ENCODE measurements around the gene CFAP65.

GRCh38 chr2:218960309-218961165 is 80.8 kb downstream of the CFAP65 start:
- TF ChIP-seq, protein P1, sequence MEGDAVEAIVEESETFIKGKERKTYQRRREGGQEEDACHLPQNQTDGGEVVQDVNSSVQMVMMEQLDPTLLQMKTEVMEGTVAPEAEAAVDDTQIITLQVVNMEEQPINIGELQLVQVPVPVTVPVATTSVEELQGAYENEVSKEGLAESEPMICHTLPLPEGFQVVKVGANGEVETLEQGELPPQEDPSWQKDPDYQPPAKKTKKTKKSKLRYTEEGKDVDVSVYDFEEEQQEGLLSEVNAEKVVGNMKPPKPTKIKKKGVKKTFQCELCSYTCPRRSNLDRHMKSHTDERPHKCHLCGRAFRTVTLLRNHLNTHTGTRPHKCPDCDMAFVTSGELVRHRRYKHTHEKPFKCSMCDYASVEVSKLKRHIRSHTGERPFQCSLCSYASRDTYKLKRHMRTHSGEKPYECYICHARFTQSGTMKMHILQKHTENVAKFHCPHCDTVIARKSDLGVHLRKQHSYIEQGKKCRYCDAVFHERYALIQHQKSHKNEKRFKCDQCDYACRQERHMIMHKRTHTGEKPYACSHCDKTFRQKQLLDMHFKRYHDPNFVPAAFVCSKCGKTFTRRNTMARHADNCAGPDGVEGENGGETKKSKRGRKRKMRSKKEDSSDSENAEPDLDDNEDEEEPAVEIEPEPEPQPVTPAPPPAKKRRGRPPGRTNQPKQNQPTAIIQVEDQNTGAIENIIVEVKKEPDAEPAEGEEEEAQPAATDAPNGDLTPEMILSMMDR (conservative IDR thresholded peaks at IDR 0.05; ENCODE audit: low read depth, low read length) = no peak
- no peak for TF ChIP-seq POLR2A (IDR thresholded peaks at IDR 0.05; ENCODE audit: low read depth, low read length)
- no peak for TF ChIP-seq CHD1 (IDR thresholded peaks at IDR 0.05; ENCODE audit: low read depth, low read length)
- TF ChIP-seq RFX5 (IDR thresholded peaks at IDR 0.05; ENCODE audit: low read depth, low read length) = no peak
- no peak for TF ChIP-seq MAZ (IDR thresholded peaks at IDR 0.05; ENCODE audit: borderline replicate concordance, low read depth, low read length)
- no peak for TF ChIP-seq FOS (IDR thresholded peaks at IDR 0.05; ENCODE audit: low read depth, low read length)
- no peak for TF ChIP-seq SMC3 (IDR thresholded peaks at IDR 0.05; ENCODE audit: low read depth, low read length)
- no peak for TF ChIP-seq RAD21 (IDR thresholded peaks at IDR 0.05; ENCODE audit: low read length)
- no peak for TF ChIP-seq RCOR1 (IDR thresholded peaks at IDR 0.05; ENCODE audit: insufficient replicate concordance, low read length)
- TF ChIP-seq CEBPB (IDR thresholded peaks at IDR 0.05; ENCODE audit: low read depth, low read length) = no peak
- TF ChIP-seq, protein P2, sequence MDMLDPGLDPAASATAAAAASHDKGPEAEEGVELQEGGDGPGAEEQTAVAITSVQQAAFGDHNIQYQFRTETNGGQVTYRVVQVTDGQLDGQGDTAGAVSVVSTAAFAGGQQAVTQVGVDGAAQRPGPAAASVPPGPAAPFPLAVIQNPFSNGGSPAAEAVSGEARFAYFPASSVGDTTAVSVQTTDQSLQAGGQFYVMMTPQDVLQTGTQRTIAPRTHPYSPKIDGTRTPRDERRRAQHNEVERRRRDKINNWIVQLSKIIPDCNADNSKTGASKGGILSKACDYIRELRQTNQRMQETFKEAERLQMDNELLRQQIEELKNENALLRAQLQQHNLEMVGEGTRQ (IDR thresholded peaks at IDR 0.05; ENCODE audit: low read depth, low read length) = no peak
- no peak for TF ChIP-seq MXI1 (IDR thresholded peaks at IDR 0.05; ENCODE audit: borderline replicate concordance, low read depth, low read length)
- TF ChIP-seq, protein P3, sequence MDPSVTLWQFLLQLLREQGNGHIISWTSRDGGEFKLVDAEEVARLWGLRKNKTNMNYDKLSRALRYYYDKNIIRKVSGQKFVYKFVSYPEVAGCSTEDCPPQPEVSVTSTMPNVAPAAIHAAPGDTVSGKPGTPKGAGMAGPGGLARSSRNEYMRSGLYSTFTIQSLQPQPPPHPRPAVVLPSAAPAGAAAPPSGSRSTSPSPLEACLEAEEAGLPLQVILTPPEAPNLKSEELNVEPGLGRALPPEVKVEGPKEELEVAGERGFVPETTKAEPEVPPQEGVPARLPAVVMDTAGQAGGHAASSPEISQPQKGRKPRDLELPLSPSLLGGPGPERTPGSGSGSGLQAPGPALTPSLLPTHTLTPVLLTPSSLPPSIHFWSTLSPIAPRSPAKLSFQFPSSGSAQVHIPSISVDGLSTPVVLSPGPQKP (IDR thresholded peaks at IDR 0.05; ENCODE audit: borderline replicate concordance, low read depth, low read length) = no peak
- no peak for TF ChIP-seq MAFK (IDR thresholded peaks at IDR 0.05; ENCODE audit: low read depth, low read length)

Measured in IMR-90 (cell line).